Mucosa of stomach (tissue), 1 donor: ENCODE measurements around the gene RNF223.

Source experiments
- H3K27me3 ChIP-seq: one replicate; pipeline ENCODE4 v1.7.0; 2013; ENCODE audit warnings: mild to moderate bottlenecking, low read length; ENCODE audit not compliant: control insufficient read depth, insufficient read depth
- H3K36me3 ChIP-seq: one replicate; pipeline ENCODE4 v1.7.0; 2013; ENCODE audit warnings: low read length; ENCODE audit not compliant: control insufficient read depth, insufficient read depth
- H3K4me1 ChIP-seq: one replicate; pipeline ENCODE4 v1.7.0; 2013; ENCODE audit warnings: mild to moderate bottlenecking, low read length; ENCODE audit not compliant: control insufficient read depth, insufficient read depth
- H3K4me3 ChIP-seq: one replicate; pipeline ENCODE4 v1.7.0; 2013; ENCODE audit warnings: low read length
- H3K9ac ChIP-seq: one replicate; pipeline ENCODE4 v1.7.0; 2013; ENCODE audit warnings: mild to moderate bottlenecking, low read length, moderate library complexity
- H3K9me3 ChIP-seq: one replicate; pipeline ENCODE4 v1.7.0; 2013; ENCODE audit warnings: mild to moderate bottlenecking, low read length, moderate library complexity; ENCODE audit not compliant: control insufficient read depth
- donor health status: Pancreatic carcinoma.

Gene RNF223

DNA sequence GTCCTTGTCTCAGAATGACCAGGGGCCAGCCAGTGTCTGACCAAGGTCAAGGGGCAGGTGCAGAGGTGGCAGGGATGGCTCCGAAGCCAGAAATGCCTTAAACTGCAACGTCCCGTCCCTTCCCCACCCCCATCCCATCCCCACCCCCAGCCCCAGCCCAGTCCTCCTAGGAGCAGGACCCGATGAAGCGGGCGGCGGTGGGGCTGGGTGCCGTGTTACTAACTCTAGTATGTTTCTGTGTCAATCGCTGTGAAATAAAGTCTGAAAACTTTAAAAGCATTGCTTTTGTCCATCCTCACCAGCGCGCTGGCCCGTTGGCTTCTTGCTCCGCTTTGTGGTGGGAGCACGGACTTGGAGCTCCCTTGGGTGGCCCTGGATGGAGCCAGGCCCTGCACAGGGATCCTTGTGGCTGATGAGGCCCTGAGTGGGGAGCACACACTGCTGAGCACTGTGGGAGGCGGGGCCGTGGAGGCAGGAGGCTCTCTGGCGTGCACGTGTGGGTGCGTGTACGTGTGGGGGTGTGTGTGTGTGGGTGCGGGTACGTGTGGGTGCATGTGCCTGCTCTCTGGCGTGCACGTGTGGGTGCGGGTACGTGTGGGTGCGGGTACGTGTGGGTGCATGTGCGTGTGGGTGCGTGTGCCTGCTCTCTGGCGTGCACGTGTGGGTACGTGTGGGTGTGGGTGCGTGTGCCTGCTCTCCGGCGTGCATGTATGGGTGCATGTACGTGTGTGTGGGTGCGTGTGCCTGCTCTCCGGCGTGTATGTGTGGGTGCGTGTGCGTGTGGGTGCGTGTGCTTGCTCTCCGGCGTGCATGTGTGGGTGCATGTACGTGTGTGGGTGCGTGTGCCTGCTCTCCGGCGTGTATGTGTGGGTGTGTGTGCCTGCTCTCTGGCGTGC lies 18.0 kb downstream of the RNF223 start:
- Histone ChIP-seq H3K36me3 (no peaks in the 10 kb centered on the region), H3K9ac (no peak overlapping the region), H3K4me1 (peaks cover 21% of the 10 kb centered on the region), H3K4me3 (no peak overlapping the region), H3K27me3 (peaks cover 31% of the 10 kb centered on the region), H3K9me3 (no peaks in the 10 kb centered on the region)

- Histone ChIP-seq H3K9me3 (no peaks in the 10 kb centered on the region), H3K4me3 (no peak overlapping the region), H3K4me1 (peaks cover 21% of the 10 kb centered on the region), H3K27me3 (peaks cover 22% of the 10 kb centered on the region), H3K36me3 (no peaks in the 10 kb centered on the region), H3K9ac (no peak overlapping the region)
Observed at GRCh38 chr1:1054971-1055370, 19.1 kb downstream of the RNF223 start.

DNA sequence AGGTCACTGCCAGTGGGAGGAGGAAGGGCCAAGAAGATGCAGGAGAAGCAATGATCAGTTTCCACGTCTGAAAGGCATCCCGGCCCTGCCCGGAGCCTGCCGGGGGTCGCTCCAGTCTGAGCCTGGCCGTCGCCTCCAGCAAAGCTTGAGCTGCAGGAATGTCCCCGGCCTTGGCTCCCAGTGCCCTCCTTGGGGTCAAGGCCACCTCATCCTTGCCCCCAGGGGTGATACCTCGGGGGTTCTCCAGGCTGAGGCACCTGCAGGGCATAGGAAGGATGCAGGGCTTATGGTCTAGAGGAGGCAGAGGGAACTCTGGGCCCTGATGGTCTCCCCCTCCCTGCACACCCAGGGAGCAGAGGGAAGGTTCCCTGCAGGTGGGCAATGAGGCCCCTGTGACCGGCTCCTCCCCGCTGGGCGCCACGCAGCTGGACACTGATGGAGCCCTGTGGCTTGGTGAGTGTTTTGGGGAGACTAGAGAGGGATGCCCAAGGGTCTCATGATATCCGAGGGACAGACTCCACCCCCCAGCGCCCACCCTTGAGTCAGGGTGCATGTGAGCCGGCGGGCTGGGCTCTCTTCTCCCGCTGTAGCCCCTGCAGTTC lies 19.9 kb downstream of the RNF223 start:
- no peaks in the 10 kb centered on the region for H3K36me3 ChIP-seq

DNA sequence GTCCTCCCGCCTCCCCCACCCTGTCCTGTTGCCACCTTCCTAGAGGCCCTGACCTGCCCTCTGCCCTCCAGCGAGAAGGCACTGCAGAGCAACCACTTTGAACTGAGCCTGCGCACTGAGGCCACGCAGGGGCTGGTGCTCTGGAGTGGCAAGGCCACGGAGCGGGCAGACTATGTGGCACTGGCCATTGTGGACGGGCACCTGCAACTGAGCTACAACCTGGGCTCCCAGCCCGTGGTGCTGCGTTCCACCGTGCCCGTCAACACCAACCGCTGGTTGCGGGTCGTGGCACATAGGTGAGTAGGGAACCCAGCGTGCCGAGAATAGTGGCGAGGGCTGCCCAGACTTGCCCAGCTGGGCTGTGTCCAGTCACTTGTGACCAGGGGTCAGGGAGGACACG lies 20.4 kb downstream of the RNF223 start:
- H3K4me3 ChIP-seq = no peak overlapping the region
- H3K27me3 ChIP-seq = peaks cover 10% of the 10 kb centered on the region
- H3K36me3 ChIP-seq = no peaks in the 10 kb centered on the region
- H3K9ac ChIP-seq = no peak overlapping the region
- peaks cover 10% of the 10 kb centered on the region for H3K4me1 ChIP-seq
- no peaks in the 10 kb centered on the region for H3K9me3 ChIP-seq

More for the DNA sequence above, 19.9 kb downstream of the RNF223 start:
- no peaks in the 10 kb centered on the region for H3K9me3 ChIP-seq
- no peak overlapping the region for H3K9ac ChIP-seq
- peaks cover 13% of the 10 kb centered on the region for H3K4me1 ChIP-seq
- H3K27me3 ChIP-seq = peaks cover 15% of the 10 kb centered on the region
- H3K4me3 ChIP-seq = no peak overlapping the region

DNA sequence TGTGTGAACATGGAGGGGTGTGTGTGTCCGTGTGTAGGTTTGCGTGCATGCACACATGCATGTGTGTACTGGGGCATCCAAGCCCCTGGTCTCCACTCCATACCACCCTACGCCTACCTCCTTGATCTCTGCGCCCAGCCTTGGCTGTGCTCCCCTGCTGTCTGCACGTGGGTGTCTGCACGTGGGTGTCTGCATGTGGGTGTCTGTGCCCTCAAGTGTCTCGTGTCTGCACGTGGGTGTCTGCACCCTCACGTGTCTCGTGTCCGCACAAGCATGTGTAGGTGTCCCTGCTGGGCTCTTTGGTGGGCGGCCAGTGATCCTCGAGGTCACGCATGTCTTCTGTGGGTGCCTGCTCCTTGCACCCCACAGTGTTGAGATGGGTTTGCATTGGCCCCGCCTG lies 21.1 kb downstream of the RNF223 start:
- Histone ChIP-seq H3K9ac (no peak overlapping the region), H3K36me3 (no peaks in the 10 kb centered on the region)

GRCh38 chr1:1052003-1052840 lies 21.9 kb downstream of the RNF223 start:
- Histone ChIP-seq H3K36me3 (no peaks in the 10 kb centered on the region), H3K4me1 (no peaks in the 10 kb centered on the region), H3K9ac (no peak overlapping the region), H3K4me3 (no peak overlapping the region), H3K27me3 (no peaks in the 10 kb centered on the region), H3K9me3 (no peaks in the 10 kb centered on the region)

More for the DNA sequence above, 21.1 kb downstream of the RNF223 start:
- H3K4me3 ChIP-seq = no peak overlapping the region
- H3K9me3 ChIP-seq = no peaks in the 10 kb centered on the region
- H3K4me1 ChIP-seq = peaks cover 3% of the 10 kb centered on the region
- H3K27me3 ChIP-seq = peaks cover 3% of the 10 kb centered on the region

DNA sequence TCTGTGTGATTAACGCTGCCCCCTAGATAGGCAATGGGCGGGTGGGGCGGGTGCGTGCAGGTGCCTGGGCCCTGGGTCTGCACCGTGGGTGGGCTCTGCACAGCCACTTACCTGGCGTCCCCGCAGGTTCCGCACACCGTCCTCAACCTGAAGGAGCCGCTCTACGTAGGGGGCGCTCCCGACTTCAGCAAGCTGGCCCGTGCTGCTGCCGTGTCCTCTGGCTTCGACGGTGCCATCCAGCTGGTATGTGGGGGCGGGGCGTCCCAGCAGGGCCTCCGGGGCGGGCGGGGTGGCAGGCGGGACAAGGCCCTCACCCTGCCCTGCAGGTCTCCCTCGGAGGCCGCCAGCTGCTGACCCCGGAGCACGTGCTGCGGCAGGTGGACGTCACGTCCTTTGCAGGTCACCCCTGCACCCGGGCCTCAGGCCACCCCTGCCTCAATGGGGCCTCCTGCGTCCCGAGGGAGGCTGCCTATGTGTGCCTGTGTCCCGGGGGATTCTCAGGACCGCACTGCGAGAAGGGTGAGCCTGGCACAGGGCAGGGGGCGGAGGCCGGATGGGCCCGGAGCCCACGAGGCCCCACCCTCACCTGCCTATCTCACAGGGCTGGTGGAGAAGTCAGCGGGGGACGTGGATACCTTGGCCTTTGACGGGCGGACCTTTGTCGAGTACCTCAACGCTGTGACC lies 22.8 kb downstream of the RNF223 start:
- no peak overlapping the region for H3K4me3 ChIP-seq
- no peaks in the 10 kb centered on the region for H3K27me3 ChIP-seq
- no peaks in the 10 kb centered on the region for H3K36me3 ChIP-seq
- H3K4me1 ChIP-seq = no peaks in the 10 kb centered on the region
- no peaks in the 10 kb centered on the region for H3K9me3 ChIP-seq
- H3K9ac ChIP-seq = no peak overlapping the region

DNA sequence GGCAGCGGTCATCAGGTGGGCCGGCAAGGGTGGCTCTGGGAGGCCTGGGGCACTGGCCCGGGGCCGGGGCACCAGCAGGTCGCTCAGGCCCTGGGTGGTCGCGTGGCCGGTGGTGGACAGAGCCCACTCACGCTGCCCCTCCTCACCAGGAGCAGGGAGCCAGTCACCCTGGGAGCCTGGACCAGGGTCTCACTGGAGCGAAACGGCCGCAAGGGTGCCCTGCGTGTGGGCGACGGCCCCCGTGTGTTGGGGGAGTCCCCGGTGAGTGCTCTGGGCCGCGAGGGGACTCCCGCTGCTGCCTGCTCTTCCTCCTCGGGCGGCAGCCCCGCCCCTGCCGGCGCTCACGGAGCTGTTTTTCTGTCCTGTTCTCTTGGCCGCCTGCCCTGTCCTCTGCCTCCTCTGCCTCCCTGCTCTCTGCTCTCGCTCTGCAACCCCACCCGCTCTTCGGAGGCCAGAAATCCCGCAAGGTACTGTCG lies 23.5 kb downstream of the RNF223 start:
- Histone ChIP-seq H3K27me3 (no peaks in the 10 kb centered on the region), H3K9me3 (no peaks in the 10 kb centered on the region), H3K9ac (no peak overlapping the region), H3K4me1 (no peaks in the 10 kb centered on the region), H3K36me3 (no peaks in the 10 kb centered on the region), H3K4me3 (no peak overlapping the region)

- no peak overlapping the region for H3K9ac ChIP-seq
- H3K9me3 ChIP-seq = no peaks in the 10 kb centered on the region
- no peak overlapping the region for H3K4me3 ChIP-seq
- H3K4me1 ChIP-seq = no peaks in the 10 kb centered on the region
- no peaks in the 10 kb centered on the region for H3K27me3 ChIP-seq
- no peaks in the 10 kb centered on the region for H3K36me3 ChIP-seq
Observed at GRCh38 chr1:1049318-1050165, 24.6 kb downstream of the RNF223 start.

- Histone ChIP-seq H3K27me3 (no peaks in the 10 kb centered on the region), H3K4me3 (no peak overlapping the region), H3K36me3 (no peaks in the 10 kb centered on the region), H3K9me3 (no peaks in the 10 kb centered on the region), H3K4me1 (no peaks in the 10 kb centered on the region), H3K9ac (no peak overlapping the region)
Observed at GRCh38 chr1:1048765-1049164, 25.3 kb downstream of the RNF223 start.

GRCh38 chr1:1047963-1048362 lies 26.1 kb downstream of the RNF223 start:
- no peaks in the 10 kb centered on the region for H3K4me1 ChIP-seq
- H3K9me3 ChIP-seq = no peaks in the 10 kb centered on the region
- H3K4me3 ChIP-seq = no peak overlapping the region
- H3K9ac ChIP-seq = no peak overlapping the region
- no peaks in the 10 kb centered on the region for H3K36me3 ChIP-seq
- no peaks in the 10 kb centered on the region for H3K27me3 ChIP-seq
